HG03521 (cell line): ENCODE measurements around the gene TLCD1.
"Not testable (repeated sequence)": the region's sequence is repeated elsewhere in the genome, so short reads cannot be mapped to it uniquely, and the experiment has no call there.

Source experiments
- ATAC-seq: cut with Tn5 transposase; IDR thresholded peaks from one replicate; pipeline ENCODE4 v1.9.1; 2021; ENCODE audit warnings: mild to moderate bottlenecking, moderate library complexity; ENCODE audit not compliant: unreplicated experiment

The TLCD1 gene

GRCh38 chr17:28747051-28747691 is 21.1 kb upstream of the TLCD1 start:
- ATAC-seq = no peak

- ATAC-seq = no peak
Measured at GRCh38 chr17:28746611-28747050, 20.6 kb upstream of the TLCD1 start.

GRCh38 chr17:28745786-28746411 is 19.9 kb upstream of the TLCD1 start:
- no peak for ATAC-seq

- no peak for ATAC-seq
Measured at GRCh38 chr17:28744972-28745785, 19.1 kb upstream of the TLCD1 start.

- peak; percentile 10 for ATAC-seq
Measured at GRCh38 chr17:28744104-28744971, 18.3 kb upstream of the TLCD1 start.

GRCh38 chr17:28743243-28744103 is 17.4 kb upstream of the TLCD1 start, which contains the start of gene TRAF4:
Gene TRAF4, plus strand, starts transcription at chr17:28744011. Its CDS starts 102 bp downstream, at chr17:28744113.
- ATAC-seq = peak; percentile 63

- no peak for ATAC-seq
Measured at GRCh38 chr17:28741358-28742349, 15.6 kb upstream of the TLCD1 start.

- ATAC-seq = no peak
Measured at GRCh38 chr17:28740406-28741357, 14.6 kb upstream of the TLCD1 start.

GRCh38 chr17:28738680-28739384 is 12.8 kb upstream of the TLCD1 start:
- ATAC-seq = no peak

GRCh38 chr17:28737770-28738679 is 12.0 kb upstream of the TLCD1 start:
- peak; percentile 73 for ATAC-seq

- no peak for ATAC-seq
Measured at GRCh38 chr17:28737316-28737715, 11.3 kb upstream of the TLCD1 start.

GRCh38 chr17:28735913-28736769 is 10.1 kb upstream of the TLCD1 start:
- ATAC-seq = not testable (repeated sequence)

- no peak for ATAC-seq
Measured at GRCh38 chr17:28735242-28735722, 9.2 kb upstream of the TLCD1 start.

- ATAC-seq = no peak
Measured at GRCh38 chr17:28734712-28735241, 8.7 kb upstream of the TLCD1 start.
